HEK293 (cell line): ENCODE data around the gene SERPINE2.

Experiments used
- CTCF ChIP-seq: fragments of 450-650 bp; formaldehyde crosslinking; IDR thresholded peaks from 2 replicates; pipeline ENCODE4 v1.5.1; 2016; ENCODE audit warnings: missing biosample characterization, missing genetic modification characterization
- GLI4 ChIP-seq: fragments of 450-650 bp; formaldehyde crosslinking; IDR thresholded peaks from 2 replicates; pipeline ENCODE4 v1.5.1; 2016; ENCODE audit warnings: missing biosample characterization, missing genetic modification characterization
- INSM2 ChIP-seq: fragments of 450-650 bp; formaldehyde crosslinking; IDR thresholded peaks from 2 replicates; pipeline ENCODE4 v1.5.1; 2016; ENCODE audit warnings: missing biosample characterization, missing genetic modification characterization
- PBX3 ChIP-seq: sonication (generic); formaldehyde crosslinking; IDR thresholded peaks from 2 replicates; pipeline ENCODE4 v1.8.1; 2022; ENCODE audit warnings: mild to moderate bottlenecking, moderate library complexity, missing genetic modification reagents
- RBAK ChIP-seq: fragments of 450-650 bp; formaldehyde crosslinking; IDR thresholded peaks from 2 replicates; pipeline ENCODE4 v1.5.1; 2016; ENCODE audit warnings: missing biosample characterization, missing genetic modification characterization
- REST ChIP-seq: fragments of 450-650 bp; formaldehyde crosslinking; IDR thresholded peaks from 2 replicates; pipeline ENCODE4 v1.5.1; 2016; ENCODE audit warnings: missing biosample characterization, missing genetic modification characterization
- SALL2 ChIP-seq: fragments of 450-650 bp; formaldehyde crosslinking; IDR thresholded peaks from 2 replicates; pipeline ENCODE4 v1.5.0; 2017; ENCODE audit warnings: missing biosample characterization, mild to moderate bottlenecking, missing genetic modification characterization, borderline replicate concordance
- ZNF274 ChIP-seq, 2 experiments: fragments of 200-500 bp in 1 of 2; fragments of 450-650 bp in 1 of 2; sonication (Bioruptor generic) in 1 of 2; formaldehyde crosslinking in 1 of 2; IDR thresholded peaks; 2 replicates each; pipeline versions ENCODE4 v1.5.1 to v1.6.1; 2014 to 2016; ENCODE audit warnings: borderline replicate concordance in 1 of 2, inconsistent platforms in 1 of 2, low read length in 1 of 2, missing biosample characterization in 1 of 2, missing genetic modification characterization in 1 of 2
- ZNF324 ChIP-seq: fragments of 450-650 bp; formaldehyde crosslinking; IDR thresholded peaks from 2 replicates; pipeline ENCODE4 v1.5.1; 2016; ENCODE audit warnings: missing biosample characterization, missing genetic modification characterization
- ZNF341 ChIP-seq: fragments of 450-650 bp; formaldehyde crosslinking; IDR thresholded peaks from 2 replicates; pipeline ENCODE4; 2016; ENCODE audit warnings: low read depth, missing biosample characterization, missing genetic modification characterization
- ZNF530 ChIP-seq: fragments of 450-650 bp; formaldehyde crosslinking; IDR thresholded peaks from 2 replicates; pipeline ENCODE4 v1.5.1; 2016; ENCODE audit warnings: low read depth, missing biosample characterization, missing genetic modification characterization
- ZNF623 ChIP-seq: fragments of 450-650 bp; formaldehyde crosslinking; IDR thresholded peaks from 2 replicates; pipeline ENCODE4 v1.5.1; 2016; ENCODE audit warnings: missing biosample characterization, missing genetic modification characterization
- ZNF624 ChIP-seq: fragments of 450-650 bp; formaldehyde crosslinking; IDR thresholded peaks from 2 replicates; pipeline ENCODE4 v1.5.1; 2017; ENCODE audit warnings: missing biosample characterization, missing genetic modification characterization
- ZNF639 ChIP-seq: fragments of 450-650 bp; formaldehyde crosslinking; IDR thresholded peaks from 2 replicates; pipeline ENCODE4 v1.5.1; 2016; ENCODE audit warnings: missing biosample characterization, missing genetic modification characterization

GRCh38 chr2:224041554-224041953, 2.5 kb upstream of the SERPINE2 start:
- TF ChIP-seq ZNF530: no peak
- TF ChIP-seq SALL2 (tag by site-specific recombination): no peak
- TF ChIP-seq CTCF (tag by site-specific recombination): no peak
- no peak for TF ChIP-seq INSM2
- no peak for TF ChIP-seq ZNF624
- TF ChIP-seq ZNF341 (tag by site-specific recombination): no peak
- TF ChIP-seq GLI4 (tag by site-specific recombination): no peak
- TF ChIP-seq RBAK: no peak
- no peak for TF ChIP-seq ZNF623 (tag by site-specific recombination)
- TF ChIP-seq PBX3 (CRISPR knock-in tag): no peak
- no peak for TF ChIP-seq ZNF639
- TF ChIP-seq REST (tag by site-specific recombination): no peak
- no peak for TF ChIP-seq ZNF274 (IDR thresholded peaks at IDR 0.05; ENCODE audit: low read length)
- TF ChIP-seq ZNF274 (tag by site-specific recombination; IDR thresholded peaks at IDR 0.05; ENCODE audit: borderline replicate concordance): no peak
- TF ChIP-seq ZNF324 (tag by site-specific recombination): no peak
